ENCODE results near the gene CAND2.

DNA sequence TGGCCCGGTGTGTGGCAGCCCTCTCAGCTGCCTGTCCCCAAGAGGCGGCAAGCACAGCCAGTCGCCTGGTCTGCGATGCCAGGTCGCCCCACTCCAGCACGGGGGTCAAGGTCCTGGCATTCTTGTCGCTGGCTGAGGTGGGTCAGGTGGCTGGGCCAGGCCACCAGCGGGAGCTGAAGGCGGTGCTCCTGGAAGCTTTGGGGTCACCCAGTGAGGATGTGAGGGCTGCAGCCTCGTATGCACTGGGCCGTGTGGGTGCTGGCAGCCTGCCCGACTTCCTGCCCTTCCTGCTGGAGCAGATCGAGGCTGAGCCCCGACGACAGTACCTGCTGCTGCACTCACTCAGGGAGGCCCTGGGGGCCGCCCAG lies 20.8 kb downstream of the CAND2 start:
- TF ChIP-seq POLR2AphosphoS5 (IDR thresholded peaks at IDR 0.05): no peak
- TF ChIP-seq EZH2 (IDR thresholded peaks at IDR 0.05; ENCODE audit: borderline replicate concordance, insufficient read depth, low read length, poor library complexity, severe bottlenecking): no peak
- no peak for TF ChIP-seq TAF1 (IDR thresholded peaks at IDR 0.05; ENCODE audit: low read depth)
- TF ChIP-seq, protein P1, sequence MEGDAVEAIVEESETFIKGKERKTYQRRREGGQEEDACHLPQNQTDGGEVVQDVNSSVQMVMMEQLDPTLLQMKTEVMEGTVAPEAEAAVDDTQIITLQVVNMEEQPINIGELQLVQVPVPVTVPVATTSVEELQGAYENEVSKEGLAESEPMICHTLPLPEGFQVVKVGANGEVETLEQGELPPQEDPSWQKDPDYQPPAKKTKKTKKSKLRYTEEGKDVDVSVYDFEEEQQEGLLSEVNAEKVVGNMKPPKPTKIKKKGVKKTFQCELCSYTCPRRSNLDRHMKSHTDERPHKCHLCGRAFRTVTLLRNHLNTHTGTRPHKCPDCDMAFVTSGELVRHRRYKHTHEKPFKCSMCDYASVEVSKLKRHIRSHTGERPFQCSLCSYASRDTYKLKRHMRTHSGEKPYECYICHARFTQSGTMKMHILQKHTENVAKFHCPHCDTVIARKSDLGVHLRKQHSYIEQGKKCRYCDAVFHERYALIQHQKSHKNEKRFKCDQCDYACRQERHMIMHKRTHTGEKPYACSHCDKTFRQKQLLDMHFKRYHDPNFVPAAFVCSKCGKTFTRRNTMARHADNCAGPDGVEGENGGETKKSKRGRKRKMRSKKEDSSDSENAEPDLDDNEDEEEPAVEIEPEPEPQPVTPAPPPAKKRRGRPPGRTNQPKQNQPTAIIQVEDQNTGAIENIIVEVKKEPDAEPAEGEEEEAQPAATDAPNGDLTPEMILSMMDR (IDR thresholded peaks at IDR 0.05; ENCODE audit: poor library complexity, severe bottlenecking): no peak
- TF ChIP-seq, protein P2, sequence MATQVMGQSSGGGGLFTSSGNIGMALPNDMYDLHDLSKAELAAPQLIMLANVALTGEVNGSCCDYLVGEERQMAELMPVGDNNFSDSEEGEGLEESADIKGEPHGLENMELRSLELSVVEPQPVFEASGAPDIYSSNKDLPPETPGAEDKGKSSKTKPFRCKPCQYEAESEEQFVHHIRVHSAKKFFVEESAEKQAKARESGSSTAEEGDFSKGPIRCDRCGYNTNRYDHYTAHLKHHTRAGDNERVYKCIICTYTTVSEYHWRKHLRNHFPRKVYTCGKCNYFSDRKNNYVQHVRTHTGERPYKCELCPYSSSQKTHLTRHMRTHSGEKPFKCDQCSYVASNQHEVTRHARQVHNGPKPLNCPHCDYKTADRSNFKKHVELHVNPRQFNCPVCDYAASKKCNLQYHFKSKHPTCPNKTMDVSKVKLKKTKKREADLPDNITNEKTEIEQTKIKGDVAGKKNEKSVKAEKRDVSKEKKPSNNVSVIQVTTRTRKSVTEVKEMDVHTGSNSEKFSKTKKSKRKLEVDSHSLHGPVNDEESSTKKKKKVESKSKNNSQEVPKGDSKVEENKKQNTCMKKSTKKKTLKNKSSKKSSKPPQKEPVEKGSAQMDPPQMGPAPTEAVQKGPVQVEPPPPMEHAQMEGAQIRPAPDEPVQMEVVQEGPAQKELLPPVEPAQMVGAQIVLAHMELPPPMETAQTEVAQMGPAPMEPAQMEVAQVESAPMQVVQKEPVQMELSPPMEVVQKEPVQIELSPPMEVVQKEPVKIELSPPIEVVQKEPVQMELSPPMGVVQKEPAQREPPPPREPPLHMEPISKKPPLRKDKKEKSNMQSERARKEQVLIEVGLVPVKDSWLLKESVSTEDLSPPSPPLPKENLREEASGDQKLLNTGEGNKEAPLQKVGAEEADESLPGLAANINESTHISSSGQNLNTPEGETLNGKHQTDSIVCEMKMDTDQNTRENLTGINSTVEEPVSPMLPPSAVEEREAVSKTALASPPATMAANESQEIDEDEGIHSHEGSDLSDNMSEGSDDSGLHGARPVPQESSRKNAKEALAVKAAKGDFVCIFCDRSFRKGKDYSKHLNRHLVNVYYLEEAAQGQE (IDR thresholded peaks at IDR 0.05; ENCODE audit: borderline replicate concordance): no peak
- TF ChIP-seq RAD21 (conservative IDR thresholded peaks at IDR 0.05): no peak
- no peak for TF ChIP-seq SMC3 (conservative IDR thresholded peaks at IDR 0.05; ENCODE audit: poor library complexity)
- no peak for TF ChIP-seq MXI1 (conservative IDR thresholded peaks at IDR 0.05; ENCODE audit: poor library complexity, severe bottlenecking)

All from neural cell (in vitro differentiated cells).